ENCODE results near the gene PCDH1. TPM values are rescaled to one million over a fixed set of nuclear protein-coding genes. Genes with fewer than 3 reads are reported as not detected.

Gene PCDH1
- total RNA-seq, 1 experiment from 2014 or later: 127 TPM

GRCh38 chr5:141923448-141924313 is 45.5 kb upstream of the PCDH1 start, which contains the start of gene DELE1:
Gene DELE1 (plus strand): TSS chr5:141923871. CDS start chr5:141923942, 71 bp downstream.
- no CpG with 5 or more reads among the region's 53 CpGs for WGBS (ENCODE audit: extremely low coverage, insufficient read length, low lambda C conversion rate)
- H3K36me3 Mint-ChIP-seq (ENCODE audit: insufficient read depth in 1 of 3, low read depth in 3 of 3): peaks cover 19 to 41% (median 36%) of the 10 kb centered on the region in 3 experiments; a peak in 6 of 7 replicates

More at GRCh38 chr5:141923448-141924313, 45.5 kb upstream of the PCDH1 start, which contains the start of gene DELE1:
- no peak within 1 kb of the TSS; the same call in 1 of the 2 replicates for H2BK15ac ChIP-seq (ENCODE audit: low read depth, low read length)
- H3K79me1 ChIP-seq (ENCODE audit: insufficient read depth, low read depth, low read length, poor library complexity, severe bottlenecking): peaks cover 3% of the 10 kb centered on the region
- H3K79me2 ChIP-seq (ENCODE audit: insufficient read depth, low read length): peaks cover 3% of the 10 kb centered on the region; the same call in 1 of the 2 replicates
- H3K14ac ChIP-seq (ENCODE audit: insufficient read depth, low read length): peak within 1 kb of the TSS; percentile 95
- no peak within 1 kb of the TSS for H4K5ac ChIP-seq (ENCODE audit: insufficient read length, low read depth, low read length)
- no peak within 1 kb of the TSS for H2BK5ac ChIP-seq (ENCODE audit: insufficient read length, low read length)
- no peak within 1 kb of the TSS for H3T11ph ChIP-seq (ENCODE audit: low read length)
- H4K20me1 ChIP-seq (ENCODE audit: control insufficient read depth, insufficient read depth, insufficient read length): no peaks in the 10 kb centered on the region
- no peak within 1 kb of the TSS for H2AK5ac ChIP-seq (ENCODE audit: insufficient read length, low read length)
- no peak within 1 kb of the TSS for H3K56ac ChIP-seq (ENCODE audit: insufficient read length, low read depth, low read length)
- Mint-ChIP-seq H3K27ac (peak within 1 kb of the TSS; percentile 71 to 99 (median 96)), H3K9me3 (no peaks in the 10 kb centered on the region), H3K4me1 (peaks cover 10 to 18% of the 10 kb centered on the region in 2 experiments), H3K27me3 (ENCODE audit: low read depth) (no peaks in the 10 kb centered on the region), H3K4me3 (peak within 1 kb of the TSS; percentile 82 to 92)
- peak within 1 kb of the TSS; percentile 55 for H3K4me2 ChIP-seq (ENCODE audit: insufficient read depth, insufficient read length, low read length)
- peak within 1 kb of the TSS; percentile 22 for H3K27ac ChIP-seq (ENCODE audit: insufficient read length, low read depth, low read length)
- H3K9me3 ChIP-seq (ENCODE audit: control insufficient read depth, low read depth, low read length): no peaks in the 10 kb centered on the region
- H2BK20ac ChIP-seq (ENCODE audit: low read depth, low read length, poor library complexity, severe bottlenecking): no peak within 1 kb of the TSS
- H3K18ac ChIP-seq (ENCODE audit: insufficient read length, low read depth, low read length): peak within 1 kb of the TSS; percentile 96
- H2BK12ac ChIP-seq (ENCODE audit: insufficient read length, low read depth, low read length): no peak within 1 kb of the TSS
- H3K4ac ChIP-seq (ENCODE audit: low read depth, low read length): no peak within 1 kb of the TSS
- H2AFZ ChIP-seq (ENCODE audit: low read length): peak within 1 kb of the TSS; percentile 52
- H3K23me2 ChIP-seq (ENCODE audit: insufficient read length, low read depth, low read length, poor library complexity, severe bottlenecking): peaks cover 8% of the 10 kb centered on the region
- TF ChIP-seq CTCF (conservative IDR thresholded peaks at IDR 0.05): no peak
- DNase-seq: peak; percentile 95
- no peak within 1 kb of the TSS for H4K91ac ChIP-seq (ENCODE audit: insufficient read length, low read depth, low read length)
- no peak within 1 kb of the TSS for H2BK120ac ChIP-seq (ENCODE audit: low read depth, low read length, poor library complexity, severe bottlenecking)
- no peak within 1 kb of the TSS for H4K8ac ChIP-seq (replicated peaks; ENCODE audit: insufficient read length, low read depth, low read length)
- H3K23ac ChIP-seq (ENCODE audit: insufficient read length, low read depth, low read length): no peak within 1 kb of the TSS
- H3K4me1 ChIP-seq (ENCODE audit: insufficient read depth, low read length): 0 out of 2 replicates have a peak, but pooled peaks cover 3% of the 10 kb centered on the region
- peak within 1 kb of the TSS; percentile 79 for H3K9ac ChIP-seq (ENCODE audit: extremely low read depth, insufficient read length, low read length)
- H3K27me3 ChIP-seq (ENCODE audit: insufficient read depth, low read length): no peaks in the 10 kb centered on the region

Measured in H9 (cell line).